HG03521 (cell line): Measurements from ENCODE around the gene BBS9.
A peak's percentile ranks its signal among the peaks of the same experiment; 100 is the strongest.
"Not testable (repeated sequence)": the region's sequence is repeated elsewhere in the genome, so short reads cannot be mapped to it uniquely, and the experiment has no call there.

Experiments
- ATAC-seq: cut with Tn5 transposase; IDR thresholded peaks from one replicate; pipeline ENCODE4 v1.9.1; 2021; ENCODE audit warnings: mild to moderate bottlenecking, moderate library complexity; ENCODE audit not compliant: unreplicated experiment

BBS9 gene

DNA sequence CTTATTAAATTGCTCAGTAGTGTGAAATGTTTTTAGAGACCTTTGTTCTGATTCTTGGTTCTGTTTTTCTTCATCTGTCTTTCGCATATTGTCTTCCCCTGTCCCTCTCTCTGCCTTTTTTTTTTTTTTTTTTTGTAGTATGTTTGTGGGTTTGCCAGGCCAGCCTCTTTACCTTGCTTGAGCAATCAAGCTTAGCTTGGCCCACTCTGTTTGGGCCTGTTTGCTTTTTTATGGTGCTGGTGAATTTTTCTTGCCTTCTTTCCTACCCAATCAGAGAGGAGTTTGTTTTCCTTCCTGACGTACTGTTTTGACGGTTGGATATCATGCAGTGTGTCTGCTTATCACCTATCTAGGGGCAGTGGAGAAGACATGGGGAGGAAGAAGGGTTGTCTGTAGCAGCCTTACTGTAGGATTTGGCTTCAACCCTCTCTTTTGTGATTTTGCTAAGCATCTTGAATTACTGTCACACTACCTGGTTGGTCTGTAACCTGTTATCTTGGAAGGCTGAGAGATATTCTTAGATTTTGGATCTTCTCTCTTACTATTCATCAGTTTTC, 64.0 kb downstream of the BBS9 start:
- no peak for ATAC-seq

DNA sequence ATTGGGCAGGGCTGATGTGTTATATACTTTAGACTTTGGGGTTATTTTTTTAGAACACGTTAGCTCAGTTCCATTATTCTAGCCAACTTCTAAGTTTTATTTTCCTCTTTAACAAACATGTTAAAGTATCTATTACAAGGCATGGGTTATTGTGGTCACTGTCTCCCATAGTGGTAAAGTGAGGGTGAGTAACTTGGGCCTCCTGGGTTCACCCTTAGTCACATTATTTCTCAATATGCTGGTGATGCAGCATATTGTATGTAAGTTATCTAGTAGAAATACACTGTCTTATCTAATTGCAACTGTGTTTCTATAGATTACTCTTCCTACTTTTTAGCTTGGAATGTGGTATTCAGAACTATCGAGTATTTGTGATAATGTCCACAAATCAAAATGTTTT, 65.9 kb downstream of the BBS9 start:
- no peak for ATAC-seq

DNA sequence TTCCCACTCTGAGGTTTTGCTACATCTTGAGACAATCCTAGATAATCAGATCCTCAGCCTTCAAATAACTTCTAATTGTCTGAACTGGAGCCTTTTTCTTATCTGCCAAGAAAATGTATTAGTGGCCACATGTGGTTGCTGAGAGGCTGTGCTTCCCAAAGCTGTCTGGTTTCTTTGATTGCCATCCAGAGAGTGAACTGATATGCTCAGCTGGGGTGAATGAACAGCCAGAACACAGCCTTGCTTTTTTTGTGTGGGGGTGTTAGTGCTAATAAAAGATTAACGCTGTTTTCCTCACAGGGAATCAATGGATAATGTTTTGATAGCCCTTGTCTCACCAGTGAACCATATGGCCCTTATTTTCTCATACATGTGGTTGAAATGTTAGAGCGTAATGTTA, 66.9 kb downstream of the BBS9 start:
- no peak for ATAC-seq

DNA sequence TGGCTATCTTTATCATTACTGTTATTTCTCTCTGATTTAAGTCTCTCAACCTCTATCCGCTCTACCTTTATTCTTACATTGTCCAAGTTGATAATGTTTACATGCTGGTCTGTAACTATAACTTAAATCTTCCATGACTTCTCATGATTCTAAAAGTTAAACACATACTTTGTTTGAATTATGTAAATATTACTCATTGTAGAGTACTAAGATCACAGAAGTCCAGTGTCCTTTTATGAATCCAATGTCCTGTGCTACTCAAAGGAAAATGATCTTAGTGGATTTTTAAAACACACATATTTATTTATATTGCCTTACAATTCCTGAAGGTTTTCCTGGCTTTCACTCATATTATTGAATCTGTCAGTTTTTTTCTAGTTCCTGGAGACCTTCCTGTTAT, 70.9 kb downstream of the BBS9 start:
- no peak for ATAC-seq

DNA sequence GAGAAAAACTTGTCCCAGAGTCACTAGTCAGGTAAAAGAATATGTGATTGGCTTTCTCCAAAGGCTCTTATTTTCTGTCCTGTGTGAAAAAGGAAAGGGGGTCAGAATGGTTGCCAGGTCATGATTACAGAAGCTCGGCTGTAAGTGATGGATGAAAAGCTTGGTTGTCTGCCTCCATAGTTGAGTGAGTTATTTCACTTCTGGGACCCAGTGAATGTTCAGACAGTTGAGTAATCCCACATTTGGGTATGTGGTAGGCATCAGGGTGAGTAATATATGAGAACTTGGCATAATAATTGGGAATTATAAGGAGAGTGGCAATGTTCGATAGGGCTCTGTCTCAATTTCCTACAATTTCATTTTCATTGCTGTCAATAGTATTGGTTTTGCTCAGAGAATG, 72.5 kb downstream of the BBS9 start:
- no peak for ATAC-seq

DNA sequence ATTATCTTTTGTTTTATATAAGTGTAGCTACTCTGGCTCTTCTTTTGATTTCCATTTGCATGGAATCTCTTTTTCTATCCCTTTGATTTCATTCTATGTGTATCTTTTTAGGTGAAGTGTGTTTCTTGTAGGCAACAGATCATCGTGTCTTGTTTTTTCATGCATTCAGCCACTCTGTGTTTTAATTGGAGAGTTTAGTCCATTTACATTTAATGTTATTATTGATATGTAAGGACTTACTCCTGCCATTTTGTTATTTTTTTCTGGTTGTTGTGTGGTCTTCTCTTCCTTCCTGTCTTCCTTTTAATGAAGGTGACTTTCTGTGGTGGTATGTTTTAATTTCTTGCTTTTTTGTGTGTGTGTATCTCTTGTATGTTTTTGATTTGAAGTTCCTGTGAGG, 81.6 kb downstream of the BBS9 start:
- ATAC-seq, result no peak

DNA sequence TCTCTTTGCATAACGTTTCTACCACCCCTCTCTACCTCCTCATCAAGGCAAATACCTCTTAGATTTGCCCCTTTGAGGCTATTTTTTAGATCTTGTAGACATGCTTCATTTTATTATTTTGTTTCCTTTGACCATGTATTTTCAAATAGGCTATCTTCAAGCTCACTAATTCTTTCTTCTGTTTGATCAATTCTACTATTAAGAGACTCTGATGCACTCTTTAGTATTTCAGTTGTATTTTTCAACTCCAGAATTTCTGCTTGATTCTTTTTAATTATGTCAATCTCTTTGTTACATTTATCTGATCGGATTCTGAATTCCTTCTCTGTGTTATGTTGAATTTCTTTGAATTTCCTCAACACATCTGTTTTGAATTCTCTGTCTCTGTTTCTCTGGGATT, 82.8 kb downstream of the BBS9 start:
- no peak for ATAC-seq

DNA sequence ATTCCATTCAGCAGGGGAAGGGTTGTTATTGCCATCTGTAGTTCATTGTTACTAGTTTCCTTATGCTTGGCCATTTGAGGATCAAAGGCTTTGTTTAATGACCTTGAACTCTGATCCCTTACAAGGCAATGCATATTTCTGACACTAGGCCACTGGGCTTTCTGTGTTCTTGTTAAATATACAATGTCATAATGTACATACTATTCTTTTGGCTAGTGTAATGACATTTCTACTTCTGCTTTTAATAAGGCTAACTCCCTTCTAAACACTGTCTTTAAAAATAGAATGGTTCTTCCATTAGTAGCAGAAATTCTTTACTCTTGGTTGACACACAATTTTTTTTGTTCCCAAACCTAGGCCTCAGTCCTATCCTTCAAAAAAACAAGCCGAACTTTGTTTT, 86.6 kb downstream of the BBS9 start:
- ATAC-seq, result no peak

DNA sequence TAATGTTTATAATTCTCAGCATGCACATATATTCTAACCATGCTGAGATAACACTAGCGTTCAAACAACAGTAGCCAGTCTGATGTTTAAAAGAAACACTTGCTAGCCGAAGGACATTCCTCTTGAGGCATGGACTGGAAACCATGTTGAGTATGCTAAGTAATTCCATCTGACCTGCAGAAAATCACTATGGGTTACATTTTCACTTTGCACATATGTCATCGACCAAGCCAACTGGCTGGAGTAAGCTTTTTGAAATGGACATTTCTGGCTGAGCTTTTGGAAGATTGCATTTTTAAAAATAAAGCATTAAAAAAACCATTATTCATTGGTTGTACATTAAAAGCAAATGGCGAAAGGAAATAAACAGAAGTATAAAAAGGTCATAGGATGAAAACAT, 88.2 kb downstream of the BBS9 start:
- no peak for ATAC-seq

DNA sequence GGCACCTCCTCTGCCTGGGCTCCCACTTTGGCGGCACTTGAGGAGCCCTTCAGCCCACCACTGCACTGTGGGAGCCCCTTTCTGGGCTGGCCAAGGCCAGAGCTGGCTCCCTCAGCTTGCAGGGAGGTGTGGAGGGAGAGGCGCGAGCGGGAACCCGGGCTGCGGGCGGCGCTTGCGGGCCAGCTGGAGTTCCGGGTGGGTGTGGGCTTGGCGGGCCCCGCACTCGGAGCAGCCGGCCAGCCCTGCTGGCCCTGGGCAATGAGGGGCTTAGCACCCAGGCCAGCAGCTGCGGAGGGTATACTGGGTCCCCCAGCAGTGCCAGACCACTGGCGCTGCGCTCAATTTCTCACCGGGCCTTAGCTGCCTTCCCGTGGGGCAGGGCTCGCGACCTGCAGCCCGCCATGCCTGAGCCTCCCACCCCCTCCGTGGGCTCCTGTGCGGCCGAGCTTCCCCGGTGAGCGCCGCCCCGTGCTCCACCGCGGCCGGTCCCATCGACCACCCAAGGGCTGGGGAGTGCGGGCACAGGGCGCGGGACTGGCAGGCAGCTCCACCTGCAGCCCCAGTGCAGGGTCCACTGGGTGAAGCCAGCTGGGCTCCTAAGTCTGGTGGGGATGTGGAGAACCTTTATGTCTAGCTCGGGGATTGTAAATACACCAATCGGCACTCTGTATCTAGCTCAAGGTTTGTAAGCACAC, 89.6 kb downstream of the BBS9 start:
- ATAC-seq, result not testable (repeated sequence)

DNA sequence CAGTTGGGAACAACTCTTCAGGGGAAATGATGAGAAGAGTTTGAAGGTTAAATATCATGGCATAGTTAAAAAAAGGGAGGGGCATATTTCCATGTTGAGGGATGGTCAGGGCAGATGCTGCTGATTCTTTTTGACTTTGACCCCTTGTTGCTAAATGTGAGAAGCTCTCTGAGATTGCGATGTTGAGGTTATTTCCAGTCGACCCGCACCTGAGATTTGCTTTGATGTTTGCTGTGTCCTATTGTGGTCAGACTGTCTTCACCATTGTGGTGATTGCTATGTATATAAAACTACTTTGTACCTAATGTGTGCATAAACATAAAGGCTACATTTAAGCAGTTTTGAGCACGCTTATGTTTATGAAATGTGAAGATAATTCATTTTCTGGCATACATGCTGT, 90.9 kb downstream of the BBS9 start:
- no peak for ATAC-seq

DNA sequence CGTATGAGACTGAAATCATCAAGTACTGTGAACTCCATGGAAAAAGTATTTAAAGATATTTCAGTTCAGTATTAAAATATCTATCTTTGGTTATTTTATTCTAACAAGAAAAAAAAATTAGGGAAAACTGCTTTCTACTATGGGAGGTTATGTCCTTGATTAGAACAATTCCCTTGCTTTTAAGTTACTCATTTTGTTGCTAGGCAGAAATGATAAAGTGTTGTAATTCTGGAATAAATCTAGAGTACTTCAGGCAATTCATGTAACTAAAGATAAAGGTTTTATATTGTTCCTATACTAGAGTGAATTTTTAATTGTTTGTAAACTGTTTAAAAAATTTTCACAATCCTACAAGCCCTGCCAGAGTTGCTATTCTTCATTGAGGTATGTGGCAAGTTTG, 92.0 kb downstream of the BBS9 start:
- ATAC-seq, result no peak

DNA sequence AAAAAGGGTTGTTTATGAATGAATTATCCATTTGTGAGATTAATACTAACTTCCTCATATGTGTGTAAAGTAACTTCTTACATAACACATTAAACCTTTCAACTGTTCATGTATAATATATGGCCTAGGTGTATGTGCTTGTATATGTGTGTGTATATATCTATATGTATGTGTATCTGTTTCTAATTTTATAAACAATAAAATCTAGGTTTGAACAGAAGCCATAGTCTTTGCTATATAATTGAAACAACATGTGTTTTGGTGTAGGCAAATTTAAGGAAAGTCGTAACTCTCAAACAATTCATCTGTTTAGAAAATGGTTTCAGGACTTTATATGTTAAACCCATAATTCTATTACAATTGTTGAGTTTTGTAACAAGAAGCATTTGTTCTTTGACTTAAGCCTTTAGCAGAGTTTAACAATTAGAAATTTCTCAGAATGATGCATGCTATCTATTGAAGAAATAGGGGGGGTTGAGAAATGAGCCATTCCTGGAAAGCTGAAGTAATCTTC, 103.3 kb downstream of the BBS9 start:
- no peak for ATAC-seq

DNA sequence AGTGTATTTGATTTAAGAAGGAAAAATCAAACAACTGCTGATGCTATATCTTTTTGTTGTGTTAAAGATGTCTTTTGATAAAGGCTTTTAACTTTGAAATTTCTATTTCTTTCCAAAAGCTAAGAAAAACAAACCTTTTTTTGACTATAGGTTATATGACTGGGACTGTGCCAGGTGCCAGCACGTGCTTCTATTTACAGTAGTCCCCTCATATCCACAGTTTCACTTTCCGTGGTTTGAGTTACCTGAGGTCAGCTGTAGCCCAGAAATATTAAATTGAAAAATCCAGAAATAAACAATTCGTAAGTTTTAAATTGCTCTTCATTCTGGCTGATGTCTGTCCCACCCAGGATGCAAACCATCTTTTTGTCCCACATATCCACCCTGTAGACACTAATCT, 104.3 kb downstream of the BBS9 start:
- ATAC-seq, result no peak

DNA sequence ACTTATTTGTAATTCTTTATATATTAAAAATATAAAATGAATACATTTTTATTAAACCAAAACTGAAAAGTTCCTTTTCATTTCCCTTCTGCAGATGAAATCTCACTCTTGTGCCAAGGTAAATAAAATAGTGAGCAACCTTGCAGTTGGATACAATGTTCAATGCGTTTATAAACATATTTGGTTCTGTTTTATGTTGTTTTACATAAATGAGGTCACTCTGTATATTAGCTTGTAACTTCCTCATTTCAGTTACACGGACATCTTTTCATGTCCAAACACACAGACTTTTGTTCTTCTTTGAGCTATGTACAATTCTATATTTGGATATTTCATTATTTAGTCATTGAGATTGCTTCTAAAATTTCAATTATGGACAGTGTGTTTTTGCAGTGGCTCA, 107.7 kb downstream of the BBS9 start:
- no peak for ATAC-seq

DNA sequence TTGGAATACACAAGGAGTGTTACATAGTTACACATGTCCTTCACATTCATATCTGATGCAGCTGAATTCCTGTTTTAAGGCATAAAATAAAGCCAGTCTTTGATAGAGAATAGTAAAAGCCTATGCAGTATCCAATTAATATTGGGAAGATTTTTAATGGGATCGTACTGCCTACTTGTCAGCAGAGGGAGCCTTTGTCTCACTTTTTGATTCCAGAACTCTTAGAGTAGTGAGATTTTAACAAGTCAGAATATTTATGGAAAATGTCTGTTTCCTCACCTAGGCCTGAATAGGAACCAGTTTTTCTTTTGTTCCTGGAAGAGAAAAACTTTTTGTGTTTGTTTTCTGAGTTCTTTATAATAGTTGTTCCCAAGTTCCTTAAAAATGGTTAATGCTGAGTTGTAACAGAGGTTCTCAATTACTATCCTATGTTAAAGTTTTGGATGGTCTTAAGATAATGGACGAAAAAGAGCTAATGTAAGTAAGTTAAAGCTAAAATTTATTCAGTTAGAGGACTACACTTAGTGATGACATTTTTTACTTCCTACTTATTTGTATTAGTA, 114.0 kb downstream of the BBS9 start:
- ATAC-seq, result no peak

DNA sequence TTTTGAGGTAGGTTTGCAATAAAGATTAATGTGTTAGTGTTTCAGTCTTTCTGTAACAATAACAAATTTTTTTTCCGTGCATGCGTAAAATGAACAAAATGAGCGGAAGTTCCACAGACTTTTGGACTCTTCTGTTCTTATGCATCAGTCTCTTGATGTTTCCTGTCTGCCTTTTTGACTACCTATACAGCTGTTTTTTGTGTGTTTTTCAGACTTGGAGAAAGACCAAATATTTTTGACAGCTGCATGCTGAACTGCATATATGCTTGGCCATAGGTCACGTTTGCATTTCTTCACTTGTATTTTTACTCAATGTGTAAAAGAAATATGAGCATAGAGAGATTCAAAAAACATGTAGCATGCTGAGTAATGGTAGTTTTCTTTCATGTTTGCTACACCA, 119.3 kb downstream of the BBS9 start:
- ATAC-seq, result no peak

DNA sequence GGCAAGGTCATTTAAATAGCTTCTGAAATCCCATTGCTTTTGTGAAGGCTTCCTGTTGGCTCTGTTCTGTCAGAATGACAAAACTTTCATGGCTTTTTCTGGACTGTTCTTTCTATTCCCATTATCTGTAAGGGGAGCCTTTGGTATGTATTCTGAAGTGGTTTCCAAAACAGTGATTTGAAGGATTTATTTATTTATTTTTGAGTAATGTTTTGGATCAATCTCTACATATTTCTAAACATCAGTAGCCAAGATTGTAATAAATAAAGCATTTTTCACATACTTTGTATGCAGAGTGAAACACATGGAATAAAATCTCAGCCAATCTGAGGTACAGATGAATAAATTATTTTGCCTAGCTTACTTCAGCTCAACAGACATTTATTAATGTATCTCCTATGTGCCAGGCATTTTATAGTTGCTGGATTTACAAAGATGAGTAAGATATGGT, 121.1 kb downstream of the BBS9 start:
- ATAC-seq, result no peak

DNA sequence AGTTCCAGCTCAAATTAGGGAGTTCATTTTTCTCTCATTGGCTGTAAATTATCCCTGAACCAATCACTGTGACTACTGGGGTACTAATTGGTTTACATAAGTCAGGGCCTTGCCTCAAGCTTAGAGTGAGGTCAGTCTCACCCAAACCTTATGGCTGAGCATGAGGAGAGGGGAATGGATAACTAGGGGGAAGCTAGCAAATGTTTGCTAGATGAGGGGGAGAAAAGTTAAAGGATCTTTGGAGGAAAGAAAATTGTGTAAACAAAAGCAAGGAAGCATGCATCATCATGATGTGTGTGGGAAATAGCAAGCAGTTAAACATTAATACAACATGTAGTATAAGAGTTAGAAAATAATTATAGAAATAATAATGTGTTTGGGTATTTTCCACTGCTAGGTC, 121.9 kb downstream of the BBS9 start:
- ATAC-seq, result no peak

DNA sequence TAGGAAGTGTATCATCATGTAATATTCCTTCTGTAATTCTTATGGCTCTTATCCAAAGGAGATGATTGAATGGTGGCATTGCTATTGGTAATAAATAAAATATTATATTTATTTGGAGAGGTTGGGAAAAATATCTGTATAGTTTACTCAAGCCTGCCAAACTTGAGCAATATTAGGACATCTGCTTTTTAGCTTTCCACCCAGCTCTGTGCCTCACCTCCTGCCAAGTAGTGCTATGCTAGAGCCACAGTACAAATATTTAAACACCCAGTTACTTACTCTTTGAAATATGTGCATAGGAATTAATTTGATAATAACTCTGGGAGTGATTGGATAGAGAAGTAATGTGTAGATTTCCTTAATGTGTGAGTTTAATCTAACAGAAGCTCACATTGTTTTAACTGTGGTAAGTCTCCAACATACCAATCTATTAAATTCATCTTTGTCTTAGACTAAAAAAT, 129.2 kb downstream of the BBS9 start:
- no peak for ATAC-seq

DNA sequence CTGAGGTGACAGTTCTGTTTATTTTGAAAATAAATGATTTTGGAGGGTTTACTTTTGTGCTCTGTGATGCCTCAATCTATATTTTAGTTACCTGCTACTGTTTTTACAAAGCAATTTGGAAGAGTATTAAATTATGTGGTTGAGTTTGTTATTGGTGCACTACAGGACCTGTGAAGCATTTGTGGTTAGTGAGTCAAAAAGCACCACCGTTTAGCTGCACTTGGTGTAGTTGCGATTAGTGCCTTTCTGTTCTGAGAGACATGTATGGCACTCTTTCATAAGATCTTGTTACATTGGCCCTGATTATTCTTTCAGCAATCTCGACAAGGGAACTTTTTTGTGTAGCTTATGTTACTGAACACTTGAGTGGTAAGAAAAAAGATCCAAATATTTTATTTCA, 132.2 kb downstream of the BBS9 start:
- ATAC-seq, result peak; percentile 71

DNA sequence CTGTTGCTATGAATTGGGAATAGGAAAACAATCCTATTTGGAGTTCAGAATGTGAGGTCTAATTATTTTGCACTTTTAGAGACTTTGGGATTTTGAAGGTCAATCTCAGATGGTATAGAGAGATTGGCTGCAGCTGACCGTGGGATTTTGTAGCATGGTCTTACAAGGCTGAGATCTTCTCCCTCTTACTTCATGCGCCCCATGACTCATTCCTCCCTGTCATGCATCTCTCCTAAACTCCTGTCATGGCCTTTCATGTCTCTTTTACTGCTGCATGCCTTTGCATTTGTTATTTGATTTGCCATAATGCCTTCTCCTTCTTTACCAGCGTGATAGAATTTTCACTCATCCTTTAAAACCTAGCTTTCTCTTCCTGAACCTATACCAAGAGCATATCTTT, 133.1 kb downstream of the BBS9 start:
- ATAC-seq, result no peak
